ENCODE measurements around the gene UGT1A8. TPM values are rescaled to one million over a fixed set of nuclear protein-coding genes. Genes with fewer than 3 reads are reported as not detected.
"Not testable (repeated sequence)": the region's sequence is repeated elsewhere in the genome, so short reads cannot be mapped to it uniquely, and the experiment has no call there.

Gene UGT1A8
- total RNA-seq, 1 donor from 2014 or later, result 0.13 TPM

DNA sequence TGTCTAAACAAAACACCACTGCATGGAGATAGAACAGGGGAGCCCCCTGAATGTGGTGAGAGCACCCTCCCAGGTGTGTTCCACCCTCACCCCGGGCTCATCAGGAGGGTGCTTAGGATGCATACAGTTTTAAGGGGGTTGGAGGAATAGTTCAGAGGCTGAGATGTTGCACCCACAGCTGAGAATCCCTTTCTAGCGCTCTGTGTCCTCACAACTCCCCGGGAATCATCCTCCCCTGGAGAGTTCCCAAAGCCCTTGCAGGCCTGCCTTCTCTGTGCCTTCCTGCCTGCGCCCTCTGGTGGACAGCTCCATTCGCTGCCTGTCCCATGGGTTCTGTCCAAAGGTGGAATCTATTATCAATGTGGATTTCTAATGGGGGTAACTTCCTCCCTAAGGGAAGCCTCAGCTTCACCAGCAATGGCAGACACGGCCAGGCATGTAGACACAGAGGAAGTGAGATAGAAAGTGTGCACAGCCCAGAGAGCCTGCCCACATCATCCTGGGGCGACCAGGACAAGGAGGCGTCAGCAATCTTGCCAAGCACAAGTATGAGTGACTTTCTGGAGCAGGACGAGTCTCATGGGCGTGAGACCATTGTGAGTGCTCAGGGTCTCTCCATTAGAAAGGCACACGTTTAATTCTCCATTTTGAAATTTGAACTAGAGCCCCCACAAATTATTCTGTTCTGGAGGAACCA, 94.0 kb downstream of the UGT1A8 start:
- peak; percentile 95 for ATAC-seq
- peak; percentile 86 for DNase-seq (ENCODE audit: low spot score)

DNA sequence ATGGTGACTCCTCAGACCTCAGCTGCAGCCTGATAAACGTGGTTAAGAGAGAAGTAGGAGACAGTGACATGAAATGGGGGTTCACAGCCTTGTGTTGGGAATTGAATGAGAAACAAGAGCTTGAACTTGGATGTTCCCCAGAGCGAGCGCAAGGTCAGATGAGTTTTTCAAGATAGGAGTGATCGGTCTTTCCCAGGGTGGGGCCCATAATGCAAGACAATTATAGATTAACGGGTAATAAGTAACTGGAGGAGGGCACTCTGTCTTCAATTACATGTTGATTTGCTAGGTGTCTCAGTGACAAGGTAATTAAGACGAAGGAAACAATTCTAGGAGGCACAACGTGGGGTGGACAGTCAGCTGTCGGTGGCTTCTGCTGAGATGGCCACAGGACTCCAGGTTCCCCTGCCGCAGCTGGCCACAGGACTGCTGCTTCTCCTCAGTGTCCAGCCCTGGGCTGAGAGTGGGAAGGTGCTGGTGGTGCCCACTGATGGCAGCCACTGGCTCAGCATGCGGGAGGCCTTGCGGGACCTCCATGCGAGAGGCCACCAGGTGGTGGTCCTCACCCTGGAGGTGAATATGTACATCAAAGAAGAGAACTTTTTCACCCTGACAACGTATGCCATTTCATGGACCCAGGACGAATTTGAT, 95.3 kb downstream of the UGT1A8 start, which contains the start of gene UGT1A5:
TSS of gene UGT1A5 (plus strand) at position 297 of the 651 bp plus-strand sequence. CDS start at position 382, 85 bp downstream.
- no peak for DNase-seq (ENCODE audit: low spot score)
- no peak for ATAC-seq

DNA sequence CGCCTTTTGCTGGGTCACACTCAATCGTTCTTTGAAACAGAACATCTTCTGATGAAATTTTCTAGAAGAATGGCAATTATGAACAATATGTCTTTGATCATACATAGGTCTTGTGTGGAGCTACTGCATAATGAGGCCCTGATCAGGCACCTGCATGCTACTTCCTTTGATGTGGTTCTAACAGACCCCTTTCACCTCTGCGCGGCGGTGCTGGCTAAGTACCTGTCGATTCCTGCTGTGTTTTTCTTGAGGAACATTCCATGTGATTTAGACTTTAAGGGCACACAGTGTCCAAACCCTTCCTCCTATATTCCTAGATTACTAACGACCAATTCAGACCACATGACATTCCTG, 95.8 kb downstream of the UGT1A8 start:
- ATAC-seq (no peak), DNase-seq (ENCODE audit: low spot score) (no peak)

DNA sequence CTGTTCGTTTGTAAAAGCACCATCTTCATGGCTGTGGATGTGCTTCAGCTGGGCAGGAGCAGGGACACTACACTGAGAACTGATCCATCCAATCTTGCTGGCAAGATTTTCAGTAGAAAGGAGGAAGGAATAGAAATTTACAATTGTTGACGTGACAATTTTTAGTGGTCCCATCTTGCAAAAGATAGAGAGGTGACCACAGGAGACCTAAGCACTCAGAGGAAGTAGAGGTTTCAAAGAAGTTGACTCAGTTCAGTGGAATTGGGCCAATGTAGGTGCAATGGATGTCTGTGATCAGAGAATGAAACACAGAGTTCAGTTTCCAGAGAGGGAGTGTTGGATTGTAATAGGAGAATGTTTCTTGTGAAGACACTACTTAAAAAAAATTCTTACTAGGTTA, 96.7 kb downstream of the UGT1A8 start:
- no peak for ATAC-seq

DNA sequence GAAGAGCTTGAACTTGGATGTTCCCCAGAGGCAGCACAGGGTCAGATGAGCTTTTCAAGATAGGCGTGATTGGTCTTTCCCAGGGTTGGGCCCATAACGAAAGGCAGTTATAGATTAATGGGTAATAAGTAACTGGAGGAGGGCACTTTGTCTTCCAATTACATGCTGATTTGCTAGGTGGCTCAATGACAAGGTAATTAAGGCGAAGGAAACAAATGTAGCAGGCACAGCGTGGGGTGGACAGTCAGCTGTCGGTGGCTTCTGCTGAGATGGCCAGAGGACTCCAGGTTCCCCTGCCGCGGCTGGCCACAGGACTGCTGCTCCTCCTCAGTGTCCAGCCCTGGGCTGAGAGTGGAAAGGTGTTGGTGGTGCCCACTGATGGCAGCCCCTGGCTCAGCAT, 101.1 kb downstream of the UGT1A8 start, which contains the start of gene UGT1A4:
TSS of gene UGT1A4 (plus strand) at position 185 of the 400 bp plus-strand sequence. CDS start at position 270, 85 bp downstream.
- peak; percentile 88 for DNase-seq (ENCODE audit: low spot score)
- peak; percentile 85 for ATAC-seq

More for the DNA sequence above, 96.7 kb downstream of the UGT1A8 start:
- no peak for DNase-seq (ENCODE audit: low spot score)

DNA sequence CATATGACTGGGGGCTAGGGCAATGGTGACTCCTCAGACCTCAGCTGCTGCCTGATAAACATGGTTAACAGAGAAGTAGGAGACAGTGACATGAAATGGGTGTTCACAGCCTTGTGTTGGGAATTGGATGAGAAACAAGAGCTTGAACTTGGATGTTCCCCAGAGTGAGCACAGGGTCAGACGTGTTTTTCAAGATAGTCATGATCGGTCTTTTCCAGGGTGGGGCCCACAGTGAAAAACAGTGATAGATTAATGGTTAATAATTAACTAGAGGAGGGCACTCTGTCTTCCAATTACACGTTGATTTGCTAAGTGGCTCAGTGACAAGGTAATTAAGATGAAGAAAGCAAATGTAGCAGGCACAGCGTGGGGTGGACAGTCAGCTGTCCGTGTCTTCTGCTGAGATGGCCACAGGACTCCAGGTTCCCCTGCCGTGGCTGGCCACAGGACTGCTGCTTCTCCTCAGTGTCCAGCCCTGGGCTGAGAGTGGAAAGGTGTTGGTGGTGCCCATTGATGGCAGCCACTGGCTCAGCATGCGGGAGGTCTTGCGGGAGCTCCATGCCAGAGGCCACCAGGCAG, 111.4 kb downstream of the UGT1A8 start, which contains the start of gene UGT1A3:
TSS of gene UGT1A3 (plus strand) at position 320 of the 579 bp plus-strand sequence. CDS start at position 405, 85 bp downstream.
- ATAC-seq, result peak; percentile 82
- DNase-seq (ENCODE audit: low spot score), result peak; percentile 67

DNA sequence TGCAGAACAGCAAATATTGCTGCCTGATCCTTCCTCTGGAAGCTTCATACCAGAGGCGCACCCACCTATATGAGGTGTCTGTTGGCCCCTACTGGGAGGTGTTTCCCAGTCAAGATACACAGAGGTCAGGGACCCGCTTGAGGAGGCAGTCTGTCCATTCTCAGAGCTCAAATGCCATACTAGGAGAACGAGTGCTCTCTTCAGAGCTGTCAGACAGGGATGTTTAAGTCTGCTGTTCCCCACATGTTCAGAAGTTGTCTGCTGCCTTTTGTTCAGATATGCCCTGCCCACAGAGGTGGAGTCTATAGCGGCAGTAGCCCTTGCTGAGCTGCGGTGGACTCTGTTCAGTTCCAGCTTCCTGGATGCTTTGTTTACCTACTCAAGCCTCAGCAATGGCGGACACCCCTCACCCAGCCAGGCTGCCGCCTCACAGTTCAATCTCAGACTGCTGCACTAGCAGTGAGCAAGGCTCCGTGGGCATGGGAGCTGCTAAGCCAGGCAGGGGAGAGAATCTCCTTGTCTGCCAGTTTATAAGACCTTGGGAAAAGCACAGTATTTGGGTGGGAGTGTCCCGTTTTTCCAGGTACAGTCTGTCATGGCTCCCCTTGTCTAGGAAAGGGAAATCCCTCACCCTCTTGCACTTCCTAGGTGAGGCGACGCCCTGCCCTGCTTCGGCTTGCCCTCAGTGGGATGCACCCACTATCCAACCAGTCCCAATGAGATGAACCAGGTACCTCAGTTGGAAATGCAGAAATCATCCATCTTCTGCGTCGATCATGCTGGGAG, 119.6 kb downstream of the UGT1A8 start:
- not testable (repeated sequence) for DNase-seq (ENCODE audit: low spot score)
- peak; percentile 72 for ATAC-seq

DNA sequence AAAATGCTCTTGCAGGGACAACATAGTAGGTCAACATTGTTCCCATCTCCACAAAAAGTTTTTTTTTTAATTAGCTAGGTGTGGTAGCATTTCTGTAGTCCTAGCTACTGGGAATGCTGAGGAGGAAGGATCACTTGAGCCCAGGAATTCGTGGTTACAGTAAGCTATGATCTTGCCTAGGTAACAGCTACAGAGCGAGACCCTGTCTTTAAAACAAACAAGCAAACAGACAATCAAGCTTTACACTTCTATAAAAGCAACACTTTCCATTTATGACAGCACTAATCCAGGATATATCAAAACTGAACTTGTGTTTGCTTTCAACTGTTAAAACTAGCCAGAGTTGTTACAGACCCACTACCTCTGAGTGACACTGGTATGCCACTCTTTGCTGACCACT, 123.4 kb downstream of the UGT1A8 start:
- no peak for DNase-seq (ENCODE audit: low spot score)
- no peak for ATAC-seq

DNA sequence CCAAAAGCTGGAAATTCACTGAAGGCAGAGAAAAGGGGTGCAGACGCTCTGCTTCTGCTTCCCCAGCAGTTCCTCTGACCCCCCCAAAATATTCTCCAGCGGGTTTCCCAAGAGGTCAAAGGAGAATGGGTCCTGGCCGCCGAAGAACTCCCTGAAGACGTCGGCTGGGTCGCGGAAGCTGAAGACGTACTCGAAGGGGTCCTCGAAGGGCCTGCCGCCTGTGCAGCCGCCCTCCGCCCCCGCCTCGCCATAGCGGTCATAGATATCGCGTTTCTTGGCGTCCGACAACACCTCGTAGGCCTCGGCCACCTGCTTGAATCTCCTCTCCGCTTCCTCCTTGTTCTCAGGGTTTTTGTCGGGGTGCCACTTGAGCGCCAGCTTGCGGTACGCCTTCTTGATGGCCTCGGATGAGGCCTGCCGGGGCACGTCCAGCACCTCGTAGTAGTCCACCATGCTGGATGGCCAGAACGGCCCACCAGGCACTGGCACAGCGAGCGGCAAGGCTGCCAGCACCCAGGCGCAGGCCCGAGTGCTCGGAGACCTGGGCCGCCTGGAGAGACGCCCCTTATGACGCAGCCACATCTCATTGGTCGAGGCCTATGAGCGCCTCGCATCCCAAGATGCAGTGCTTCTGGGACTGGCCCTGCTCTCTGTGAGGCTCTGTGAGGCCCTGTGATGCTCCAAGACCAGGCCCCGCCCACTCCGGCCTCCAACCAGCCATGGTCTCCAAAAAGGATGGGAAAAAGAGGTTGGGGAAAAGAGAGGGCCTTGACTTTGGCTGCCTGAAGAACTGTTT, 126.2 kb downstream of the UGT1A8 start:
- no peak for DNase-seq (ENCODE audit: low spot score)
- ATAC-seq, result peak; percentile 3

DNA sequence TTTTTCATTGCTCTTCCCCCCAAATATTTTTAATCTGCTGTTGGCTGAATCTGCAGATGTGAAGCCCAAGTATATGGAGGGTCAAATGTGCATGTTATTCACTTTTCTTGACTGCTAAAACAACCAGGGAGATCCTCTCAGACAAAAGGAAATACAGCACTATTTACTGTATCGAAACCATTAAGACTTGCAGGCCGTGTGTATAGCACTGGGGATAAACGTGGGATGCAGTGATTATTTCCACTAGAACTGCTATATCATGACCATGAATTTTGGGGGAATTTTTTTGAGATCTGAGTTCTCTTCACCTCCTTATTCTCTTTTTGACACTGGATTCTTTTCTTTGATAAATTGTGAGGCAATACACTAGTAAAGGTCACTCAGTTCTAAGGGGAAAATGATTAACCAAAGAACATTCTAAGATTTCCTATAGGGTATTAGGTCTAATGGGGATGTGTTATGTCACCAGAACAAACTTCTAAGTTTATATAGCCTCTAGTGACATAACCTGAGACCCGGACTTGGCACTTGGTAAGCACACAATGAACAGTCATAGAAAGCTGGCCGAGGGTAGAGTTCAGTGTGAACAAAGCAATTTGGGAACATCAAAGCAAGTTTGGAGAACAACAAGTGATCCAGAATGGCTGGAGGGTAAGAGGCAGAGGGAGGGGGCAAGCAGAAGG, 127.8 kb downstream of the UGT1A8 start:
- DNase-seq (ENCODE audit: low spot score), result peak; percentile 75

DNA sequence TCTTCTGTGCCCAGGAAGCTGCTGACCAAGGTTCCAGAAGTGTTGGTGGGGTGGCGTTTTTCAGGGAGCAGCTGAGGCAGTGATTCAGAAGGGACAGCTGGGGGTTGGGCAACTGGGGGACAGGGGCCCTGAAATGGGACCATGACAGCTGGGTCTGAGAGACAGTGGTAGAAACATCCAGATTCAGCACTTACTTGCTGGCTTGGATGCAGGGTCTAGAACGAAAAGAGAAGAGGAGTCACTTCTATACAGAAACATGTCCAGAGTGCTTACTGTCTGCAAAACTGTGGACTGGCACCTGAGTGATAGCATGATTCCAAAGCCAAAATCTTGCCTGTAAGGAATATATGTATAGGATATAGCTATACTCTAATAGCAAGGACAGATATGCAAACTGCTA, 128.4 kb downstream of the UGT1A8 start:
- not testable (repeated sequence) for DNase-seq (ENCODE audit: low spot score); ATAC-seq

More for the DNA sequence above, 127.8 kb downstream of the UGT1A8 start:
- ATAC-seq, result peak; percentile 54

DNA sequence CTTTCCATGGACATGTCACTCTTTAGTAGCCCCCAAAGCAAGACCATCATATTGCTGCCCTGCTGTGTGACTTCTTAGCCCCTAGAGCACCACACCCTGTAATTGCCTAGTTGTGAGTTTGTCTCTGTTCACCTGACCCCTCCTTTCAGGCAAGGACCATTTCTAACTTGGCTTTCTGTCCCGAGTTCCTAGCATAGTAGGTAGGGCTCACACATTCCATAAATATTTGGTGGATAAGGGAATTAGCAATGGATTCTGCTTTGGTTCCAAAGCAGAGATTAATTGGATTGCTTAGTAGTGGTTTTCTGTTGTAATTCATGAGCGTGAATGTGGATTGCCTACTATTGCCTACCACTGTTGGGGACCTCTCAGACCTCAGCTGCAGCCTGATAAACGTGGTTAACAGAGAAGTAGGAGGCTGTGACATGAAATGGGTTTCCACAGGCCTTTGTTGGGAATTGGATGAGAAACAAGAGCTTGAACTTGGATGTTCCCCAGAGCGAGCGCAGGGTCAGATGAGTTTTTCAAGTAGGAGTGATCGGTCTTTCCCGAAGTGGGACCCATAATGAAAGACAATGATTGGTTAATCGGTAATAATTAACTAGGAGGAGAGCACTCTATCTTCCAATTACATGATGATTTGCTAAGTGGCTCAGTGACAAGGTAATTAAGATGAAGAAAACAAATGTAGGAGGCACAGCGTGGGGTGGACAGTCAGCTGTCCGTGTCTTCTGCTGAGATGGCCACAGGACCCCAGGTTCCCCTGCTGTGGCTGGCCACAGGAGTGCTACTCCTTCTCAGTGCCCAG, 129.2 kb downstream of the UGT1A8 start:
- DNase-seq (ENCODE audit: low spot score) (no peak), ATAC-seq (peak; percentile 33)

DNA sequence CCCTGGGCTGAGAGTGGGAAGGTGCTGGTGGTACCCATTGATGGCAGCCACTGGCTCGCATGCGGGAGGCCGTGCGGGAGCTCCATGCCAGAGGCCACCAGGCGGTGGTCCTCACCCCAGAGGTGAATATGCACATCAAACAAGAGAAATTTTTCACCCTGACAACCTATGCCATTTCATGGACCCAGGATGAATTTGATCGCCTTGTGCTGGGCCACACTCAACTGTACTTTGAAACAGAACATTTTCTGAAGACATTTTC, 129.8 kb downstream of the UGT1A8 start:
- no peak for DNase-seq (ENCODE audit: low spot score)
- ATAC-seq, result no peak

DNA sequence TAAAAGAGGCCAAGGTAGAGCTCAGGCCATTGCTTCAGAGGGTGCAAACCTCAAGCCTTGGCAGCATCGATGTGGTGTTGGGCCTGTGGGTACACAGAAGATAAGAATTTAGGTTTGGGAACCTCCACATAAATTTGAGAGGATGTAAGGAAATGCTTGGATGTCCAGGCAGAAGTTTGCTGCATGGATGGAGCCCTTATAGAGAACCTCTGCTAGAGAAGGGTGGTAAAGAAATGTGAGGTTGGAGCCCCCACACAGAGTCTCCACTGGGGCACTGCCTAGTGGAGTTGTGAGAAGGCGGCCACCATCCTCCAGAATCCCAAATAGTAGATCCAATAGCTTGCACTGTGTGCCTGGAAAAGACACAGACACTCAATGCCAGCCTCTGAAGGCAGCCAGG, 133.3 kb downstream of the UGT1A8 start:
- not testable (repeated sequence) for ATAC-seq

DNA sequence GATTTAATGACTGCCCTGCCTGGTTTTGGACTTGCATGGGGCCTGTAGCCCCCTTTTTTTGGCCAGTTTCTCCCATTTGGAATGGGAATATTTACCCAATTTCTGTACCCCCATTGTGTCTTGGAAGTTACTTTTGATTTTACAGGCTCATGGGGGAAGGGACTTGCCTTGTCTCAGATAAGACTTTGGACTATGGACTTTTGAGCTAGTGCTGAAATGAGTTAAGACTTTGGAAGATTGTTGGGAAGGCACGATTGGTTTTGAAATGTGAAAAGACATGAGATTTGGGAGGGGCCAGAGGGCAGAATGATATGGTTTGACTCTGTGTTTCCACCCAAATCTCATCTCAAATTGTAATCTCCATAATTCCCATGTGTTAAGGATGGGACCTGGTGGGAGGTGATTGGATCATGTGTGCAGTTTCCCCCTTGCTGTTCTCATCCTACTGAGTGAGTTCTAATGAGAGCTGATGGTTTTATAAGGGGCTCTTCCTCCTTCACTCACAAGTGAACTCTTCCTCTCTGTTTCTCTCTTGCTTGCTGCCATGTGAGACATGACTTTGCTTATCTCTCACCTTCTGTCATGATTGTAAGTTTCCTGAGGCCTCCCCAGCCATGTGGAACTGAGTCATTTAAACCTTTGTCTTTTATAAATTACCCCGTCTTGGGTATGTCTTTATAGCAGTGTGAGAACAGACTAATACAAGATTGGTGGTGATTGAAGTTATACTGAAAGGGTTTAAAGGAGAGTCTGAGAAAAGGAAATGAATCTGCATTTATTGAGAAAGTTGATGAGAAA, 134.0 kb downstream of the UGT1A8 start:
- not testable (repeated sequence) for ATAC-seq; DNase-seq (ENCODE audit: low spot score)

More for the DNA sequence above, 133.3 kb downstream of the UGT1A8 start:
- DNase-seq (ENCODE audit: low spot score), result not testable (repeated sequence)

DNA sequence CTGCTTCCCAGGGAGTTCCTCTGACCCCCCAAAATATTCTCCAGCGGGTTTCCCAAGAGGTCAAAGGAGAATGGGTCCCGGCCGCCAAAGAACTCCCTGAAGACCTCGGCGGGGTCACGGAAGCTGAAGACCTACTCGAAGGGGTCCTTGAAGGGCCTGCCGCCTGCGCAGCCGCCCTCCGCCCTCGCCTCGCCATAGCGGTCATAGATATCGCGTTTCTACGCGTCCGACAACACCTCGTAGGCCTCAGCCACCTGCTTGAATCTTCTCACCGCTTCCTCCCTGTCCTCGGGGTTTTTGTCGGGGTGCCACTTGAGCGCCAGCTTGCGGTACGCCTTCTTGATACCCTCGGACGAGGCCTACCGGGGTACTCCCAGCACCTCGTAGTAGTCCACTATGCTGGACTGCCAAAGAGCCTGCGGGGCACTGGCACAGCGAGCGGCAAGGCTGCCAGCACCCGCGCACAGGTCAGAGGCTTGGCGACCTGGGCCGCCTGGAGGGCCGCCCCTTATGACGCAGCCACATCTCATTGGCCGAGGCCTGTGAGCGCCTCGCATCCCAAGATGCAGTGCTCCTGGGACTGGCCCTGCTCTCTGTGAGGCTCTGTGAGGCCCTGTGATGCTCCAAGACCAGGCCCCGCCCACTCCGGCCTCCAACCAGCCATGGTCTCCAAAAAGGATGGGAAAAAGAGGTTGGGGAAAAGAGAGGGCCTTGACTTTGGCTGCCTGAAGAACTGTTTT, 137.6 kb downstream of the UGT1A8 start:
- ATAC-seq (peak; percentile 10), DNase-seq (ENCODE audit: low spot score) (no peak)

DNA sequence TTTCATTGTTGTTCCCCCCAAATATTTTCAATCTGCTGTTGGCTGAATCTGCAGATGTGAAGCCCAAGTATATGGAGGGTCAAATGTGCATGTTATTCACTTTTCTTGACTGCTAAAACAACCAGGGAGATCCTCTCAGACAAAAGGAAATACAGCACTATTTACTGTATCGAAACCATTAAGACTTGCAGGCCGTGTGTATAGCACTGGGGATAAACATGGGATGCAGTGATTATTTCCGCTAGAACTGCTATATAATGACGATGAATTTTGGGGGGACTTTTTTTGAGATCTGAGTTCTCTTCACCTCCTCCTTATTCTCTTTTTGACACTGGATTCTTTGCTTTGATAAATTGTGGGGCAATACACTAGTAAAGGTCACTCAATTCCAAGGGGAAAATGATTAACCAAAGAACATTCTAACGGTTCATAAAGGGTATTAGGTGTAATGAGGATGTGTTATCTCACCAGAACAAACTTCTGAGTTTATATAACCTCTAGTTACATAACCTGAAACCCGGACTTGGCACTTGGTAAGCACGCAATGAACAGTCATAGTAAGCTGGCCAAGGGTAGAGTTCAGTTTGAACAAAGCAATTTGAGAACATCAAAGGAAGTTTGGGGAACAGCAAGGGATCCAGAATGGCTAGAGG, 139.1 kb downstream of the UGT1A8 start:
- DNase-seq (ENCODE audit: low spot score), result peak; percentile 72
- ATAC-seq, result peak; percentile 54

Data from left lobe of liver (tissue), 2 donors.